ENCODE data around the gene GMEB2.

Gene GMEB2

GRCh38 chr20:63556873-63557478 lies 69.9 kb downstream of the GMEB2 start:
- FAIRE-seq: no peak

GRCh38 chr20:63555661-63556381 lies 71.1 kb downstream of the GMEB2 start:
- no peak for FAIRE-seq

DNA sequence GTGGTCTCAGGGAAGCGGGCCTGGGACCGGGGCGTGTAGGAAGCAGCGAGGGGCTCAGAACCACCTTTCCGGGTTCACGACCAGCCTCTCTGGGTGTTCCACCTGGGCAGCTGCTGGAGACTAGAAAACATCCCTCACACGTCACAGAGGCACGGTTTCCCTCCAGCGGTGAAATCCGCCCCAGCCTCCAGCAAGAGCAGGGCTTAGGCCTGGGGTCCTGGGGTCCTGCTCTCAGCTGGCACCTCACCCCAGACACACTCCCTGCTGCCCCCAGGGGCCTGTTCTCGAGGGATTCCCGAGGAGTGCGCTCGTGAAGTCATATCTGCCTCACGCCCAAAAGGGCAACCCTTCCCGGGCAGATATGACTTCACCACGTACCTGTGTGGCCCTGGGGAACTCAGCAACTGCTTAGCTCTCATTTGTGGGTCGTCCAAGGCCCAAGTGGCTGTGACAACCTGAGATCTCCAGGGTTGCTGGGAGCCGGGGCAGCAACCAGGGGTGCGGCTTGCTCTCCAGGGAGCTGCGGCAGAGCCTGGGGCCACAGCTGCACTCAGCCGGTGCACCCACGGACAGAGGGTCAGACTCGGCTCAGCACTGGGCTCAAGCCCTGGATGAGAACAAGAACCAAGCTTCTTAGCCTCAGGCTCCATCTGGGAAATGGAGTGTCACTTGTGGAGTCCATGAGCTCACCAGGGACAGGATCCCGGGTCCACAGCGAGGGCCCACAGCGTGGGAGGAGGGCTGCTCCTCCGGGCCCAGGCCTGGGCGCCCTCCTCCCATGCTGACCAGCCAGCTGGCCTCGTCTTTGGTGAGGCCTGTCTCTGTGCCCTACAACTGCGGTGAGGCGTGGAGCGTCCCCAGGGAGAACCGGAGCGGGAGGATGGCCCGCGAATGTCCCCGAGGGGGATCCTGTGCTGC lies 72.3 kb downstream of the GMEB2 start:
- no peak for FAIRE-seq

GRCh38 chr20:63553933-63554290 lies 73.0 kb downstream of the GMEB2 start, which contains the start of gene FNDC11:
TSS of gene FNDC11 (plus strand) at chr20:63554159. CDS start at chr20:63555664, 1,505 bp downstream.
- no peak for FAIRE-seq

DNA sequence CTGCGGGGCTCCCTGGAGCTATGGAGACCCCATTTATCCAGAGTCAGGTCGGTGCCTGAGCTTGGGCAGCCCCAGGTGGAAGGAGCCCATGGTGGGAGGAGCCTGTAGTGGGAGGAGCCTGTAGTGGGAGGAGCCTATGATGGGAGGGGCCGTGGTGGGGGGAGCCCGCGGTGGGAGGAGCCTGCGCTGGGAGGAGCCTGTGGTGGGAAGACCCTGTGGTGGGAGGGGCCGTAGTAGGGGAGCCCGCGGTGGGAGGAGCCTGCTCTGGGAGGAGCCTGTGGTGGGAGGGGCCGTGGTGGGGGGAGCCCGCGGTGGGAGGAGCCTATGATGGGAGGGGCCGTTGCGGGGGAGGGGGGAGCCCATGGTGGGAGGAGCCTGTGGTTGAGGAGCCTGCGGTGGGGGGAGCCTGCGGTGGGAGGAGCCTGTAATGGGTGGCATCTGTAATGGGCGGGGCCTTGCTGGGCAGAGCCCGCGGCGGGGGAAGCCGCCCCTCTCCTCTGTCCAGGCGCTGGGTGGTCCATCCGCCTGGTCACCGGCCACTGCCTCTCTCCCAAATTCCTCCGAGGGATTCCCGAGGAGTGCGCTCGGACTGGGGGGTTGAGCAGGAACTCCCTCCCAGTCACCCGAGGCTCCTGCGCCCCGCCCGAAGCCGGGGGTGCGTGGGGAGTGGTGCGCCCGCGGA lies 73.5 kb downstream of the GMEB2 start:
- no peak for FAIRE-seq

- FAIRE-seq: no peak
Measured at GRCh38 chr20:63552481-63553249, 74.2 kb downstream of the GMEB2 start.

DNA sequence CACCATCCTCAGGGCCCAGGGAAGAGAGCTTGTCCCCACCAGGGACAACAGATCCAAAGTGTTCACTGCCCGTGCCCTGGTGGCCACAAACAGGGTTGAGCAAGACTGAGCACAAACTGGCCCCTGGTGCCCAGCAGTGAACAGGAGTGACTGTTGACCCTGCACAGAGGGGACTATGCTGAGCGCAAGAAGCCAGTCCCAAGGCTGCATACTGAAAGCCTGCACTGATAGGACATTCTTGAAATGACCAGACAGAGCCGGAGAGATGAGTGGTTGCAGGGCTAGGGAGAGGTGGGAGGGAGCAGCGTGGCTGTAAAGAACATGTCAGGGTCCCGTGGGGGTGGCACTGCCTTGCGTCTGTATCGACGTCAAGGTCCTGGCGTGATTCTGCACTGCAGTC lies 75.8 kb downstream of the GMEB2 start:
- no peak for FAIRE-seq

DNA sequence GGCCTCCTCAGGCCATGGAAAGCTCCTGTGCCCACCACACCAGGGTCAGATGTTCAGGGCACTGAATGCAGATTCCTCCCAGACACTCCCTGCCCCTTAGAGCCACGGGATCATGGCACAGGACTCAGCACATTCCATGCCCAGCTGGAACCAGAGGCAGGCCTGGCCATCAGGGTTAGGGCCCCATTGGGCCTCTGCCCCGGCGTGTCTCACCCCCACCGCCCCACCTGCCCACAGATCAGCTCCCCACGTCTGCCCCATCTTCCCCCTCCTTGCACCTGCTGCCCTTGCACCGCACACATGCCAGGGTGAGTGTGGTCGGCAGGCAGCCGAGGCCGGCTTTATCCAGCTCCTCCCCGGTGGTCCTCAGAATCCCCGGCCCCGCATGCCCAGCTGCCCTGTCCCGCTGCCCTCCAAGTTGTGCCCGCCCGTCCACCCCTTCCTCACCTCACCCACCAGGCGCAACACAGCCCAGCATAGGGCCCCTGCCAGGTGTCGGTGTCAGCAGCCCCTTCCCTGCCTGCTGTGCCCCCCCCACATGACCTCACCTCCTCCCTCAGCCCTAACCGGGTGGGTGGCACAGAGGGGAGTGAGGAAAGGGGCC lies 77.1 kb downstream of the GMEB2 start:
- no peak for FAIRE-seq

DNA sequence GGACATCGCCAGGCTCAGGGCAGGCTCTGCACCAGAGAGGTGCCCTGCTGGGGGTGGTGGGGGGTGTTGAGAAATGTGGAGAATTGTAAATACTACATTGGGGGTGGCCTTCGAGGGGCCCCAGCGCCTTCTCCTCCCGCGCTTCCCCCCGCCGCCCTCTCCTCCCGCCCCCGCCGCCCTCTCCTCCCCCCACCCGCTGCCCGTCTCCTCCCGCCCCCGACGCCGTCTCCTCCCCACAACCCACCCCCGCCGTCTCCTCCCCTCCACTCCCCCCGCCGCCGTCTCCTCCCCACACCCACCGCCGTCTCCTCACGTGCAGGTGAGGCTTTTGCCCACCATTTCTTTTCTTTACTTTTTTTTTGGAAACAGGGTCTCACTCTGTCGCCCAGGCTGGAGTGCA lies 77.9 kb downstream of the GMEB2 start:
- FAIRE-seq: no peak

GRCh38 chr20:63548542-63548941 lies 78.4 kb downstream of the GMEB2 start:
- no peak for FAIRE-seq

DNA sequence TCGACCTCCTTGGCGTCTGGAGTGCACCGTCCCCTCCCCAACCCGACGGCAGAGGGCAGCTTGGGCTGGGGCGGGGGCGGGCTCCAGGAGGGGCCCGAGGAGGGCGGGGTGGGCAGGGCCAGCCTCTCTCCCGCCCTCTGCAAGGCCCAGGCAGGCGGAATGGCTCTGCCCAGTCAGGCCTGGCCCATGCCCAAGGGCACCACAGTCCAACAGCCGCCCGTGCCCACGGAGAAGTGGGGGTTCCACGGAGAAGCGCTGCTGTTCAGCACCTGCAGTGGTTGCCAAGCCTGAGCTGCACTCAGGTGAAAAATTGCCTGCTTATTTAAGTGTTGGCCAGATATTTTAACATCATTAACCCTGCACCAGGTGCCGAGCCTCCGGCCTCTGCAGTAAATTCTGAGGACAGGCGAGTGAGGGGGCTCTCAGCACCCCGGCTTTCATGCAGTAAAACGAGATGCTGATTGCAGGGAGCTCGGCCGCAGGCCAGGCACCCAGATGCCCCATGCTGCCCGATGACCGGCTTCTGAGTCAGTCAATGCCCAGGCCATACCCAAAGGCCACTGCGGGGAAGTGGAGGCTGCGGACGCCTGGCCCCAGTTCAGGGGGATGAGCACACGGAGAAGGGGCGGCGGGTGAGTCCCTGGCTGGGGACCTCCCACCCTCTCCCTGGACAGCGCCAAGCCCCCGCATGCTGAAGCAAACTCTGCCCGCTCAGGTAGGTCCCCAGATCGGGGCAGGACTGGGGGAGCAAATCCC lies 79.0 kb downstream of the GMEB2 start, which contains the start of gene SRMS:
Gene SRMS, minus strand, starts transcription at position 25 of the 756 bp plus-strand sequence. CDS start 286 bp downstream, outside the sequence.
- no peak for FAIRE-seq

DNA sequence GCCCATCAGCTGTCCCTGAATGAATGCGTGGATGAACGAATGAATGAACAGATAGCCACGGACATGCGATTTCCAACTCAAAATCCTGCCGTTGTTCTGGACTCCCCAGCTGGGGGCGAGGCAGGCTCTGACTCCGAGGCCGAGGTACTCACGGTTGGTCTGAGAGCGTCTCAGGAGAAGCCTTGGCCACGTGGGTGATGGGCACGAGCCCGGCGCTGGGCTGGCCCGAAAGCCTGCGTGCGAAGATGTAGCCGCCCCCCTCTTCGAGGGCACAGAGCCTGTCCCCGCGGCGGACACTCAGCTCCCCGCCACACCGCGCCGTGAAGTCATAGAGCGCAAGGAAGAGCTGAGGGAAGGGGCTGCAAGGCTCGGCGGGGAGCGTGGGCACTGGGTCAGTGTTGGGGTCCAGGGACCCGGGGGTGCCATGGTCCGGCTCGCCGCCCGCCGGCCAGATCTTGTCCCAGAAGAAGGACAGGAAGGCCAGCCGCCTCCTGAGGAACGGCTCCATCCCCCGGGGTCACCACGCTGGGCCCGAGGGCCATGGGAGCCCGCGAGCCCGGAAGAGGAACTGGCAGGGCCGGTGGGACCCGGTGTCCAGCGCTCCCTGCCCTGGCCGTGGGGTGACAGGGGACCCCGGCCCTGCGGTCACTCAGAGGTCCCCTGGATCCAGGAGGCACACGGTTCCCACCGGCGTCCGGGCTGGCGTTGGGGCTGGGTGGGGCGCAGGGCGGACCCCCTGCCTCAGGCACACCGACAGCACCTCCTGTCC lies 79.8 kb downstream of the GMEB2 start:
- FAIRE-seq: no peak

- no peak for FAIRE-seq
Measured at GRCh38 chr20:63546256-63546955, 80.5 kb downstream of the GMEB2 start.

GRCh38 chr20:63545814-63546213 lies 81.1 kb downstream of the GMEB2 start:
- FAIRE-seq: no peak

DNA sequence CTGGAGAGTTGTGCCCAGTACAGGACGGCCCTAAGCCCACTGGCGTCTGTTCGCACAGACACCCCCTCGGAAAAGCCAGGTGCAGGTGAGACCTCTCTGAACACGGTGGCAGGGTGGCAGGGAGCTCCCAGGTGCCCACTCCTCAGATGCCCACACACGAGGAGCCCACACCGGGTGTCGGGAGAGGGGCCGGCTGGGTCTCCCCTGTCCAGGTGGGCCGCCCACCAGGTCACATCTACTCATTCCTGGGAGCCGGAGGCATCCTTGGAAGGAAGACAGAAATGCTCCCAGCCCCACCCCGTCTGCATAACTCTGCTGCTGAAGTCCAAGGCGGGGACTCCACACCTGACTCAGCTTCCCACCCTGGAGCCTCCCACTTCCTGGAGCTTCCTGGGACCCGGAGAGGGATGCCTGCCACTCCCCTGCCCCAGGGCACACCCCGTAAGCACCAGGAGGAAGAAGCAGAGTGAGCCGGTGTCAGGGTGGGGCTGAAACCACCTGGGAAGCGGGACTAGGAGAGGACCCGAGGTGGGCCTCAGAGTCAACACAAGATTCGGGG lies 81.9 kb downstream of the GMEB2 start:
- no peak for FAIRE-seq

DNA sequence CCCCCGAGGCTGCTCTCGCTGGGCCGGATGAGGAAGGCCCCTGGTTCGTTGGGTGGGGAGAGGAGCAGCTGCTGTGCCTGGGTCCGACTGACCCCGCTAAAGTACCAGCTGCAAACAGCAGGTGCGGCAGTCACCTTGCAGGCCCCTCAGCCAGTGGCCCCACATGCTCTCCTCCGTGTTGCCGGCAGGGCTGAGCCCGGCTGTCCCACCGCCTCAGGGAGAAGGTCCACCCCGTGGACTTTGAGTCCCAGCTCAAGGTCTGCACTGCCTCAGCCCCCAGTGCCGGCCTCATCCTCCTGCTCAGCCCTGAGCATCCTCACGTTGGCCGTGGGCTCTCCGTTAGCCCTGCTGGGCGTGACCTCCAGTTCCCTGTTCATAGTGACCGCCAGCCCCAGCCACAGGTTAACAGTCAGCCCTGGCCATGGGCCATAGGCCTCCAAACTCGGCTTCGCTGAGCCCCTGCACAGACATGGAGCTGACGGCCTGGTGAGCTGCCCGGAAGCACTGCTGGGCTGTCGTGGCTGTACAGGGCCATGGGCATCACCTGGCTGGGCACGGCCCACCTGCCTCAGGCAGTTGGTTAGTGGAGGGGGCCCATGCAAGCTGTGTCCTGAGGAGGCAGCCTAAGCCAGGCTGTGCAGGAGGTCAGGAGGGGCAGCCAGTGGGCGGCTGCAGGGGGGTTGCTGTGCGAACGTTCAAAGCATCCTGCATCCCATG lies 82.5 kb downstream of the GMEB2 start:
- FAIRE-seq: no peak

GRCh38 chr20:63543733-63544132 lies 83.2 kb downstream of the GMEB2 start:
- FAIRE-seq: no peak

GRCh38 chr20:63543131-63543530 lies 83.8 kb downstream of the GMEB2 start:
- FAIRE-seq: no peak

Data from endometrium (tissue), 2 donors.